Midbrain (tissue), 1 donor: Measurements from ENCODE around the gene SEPHS1.
A peak's percentile ranks its signal among the peaks of the same experiment; 100 is the strongest.

Experiments used
- DNase-seq: peaks from one replicate; lab custom pipeline; 2025; lab: John Stamatoyannopoulos, UW

Gene SEPHS1

GRCh38 chr10:13327534-13327933 lies 20.6 kb downstream of the SEPHS1 start:
- no peak for DNase-seq

GRCh38 chr10:13322615-13323148 lies 25.4 kb downstream of the SEPHS1 start:
- DNase-seq = no peak

GRCh38 chr10:13321576-13321975 lies 26.5 kb downstream of the SEPHS1 start:
- DNase-seq = no peak

- DNase-seq = no peak
Observed at GRCh38 chr10:13319166-13319565, 28.9 kb downstream of the SEPHS1 start.

GRCh38 chr10:13317474-13317873 lies 30.6 kb downstream of the SEPHS1 start:
- no peak for DNase-seq

GRCh38 chr10:13316635-13317311 lies 31.3 kb downstream of the SEPHS1 start:
- no peak for DNase-seq

GRCh38 chr10:13315361-13315760 lies 32.7 kb downstream of the SEPHS1 start:
- DNase-seq = no peak

GRCh38 chr10:13311177-13311575 lies 36.9 kb downstream of the SEPHS1 start:
- no peak for DNase-seq

GRCh38 chr10:13310518-13311176 lies 37.4 kb downstream of the SEPHS1 start:
- no peak for DNase-seq

GRCh38 chr10:13309792-13310191 lies 38.3 kb downstream of the SEPHS1 start:
- no peak for DNase-seq

GRCh38 chr10:13308096-13308495 lies 40.0 kb downstream of the SEPHS1 start:
- DNase-seq = no peak

GRCh38 chr10:13306103-13306502 lies 42.0 kb downstream of the SEPHS1 start:
- DNase-seq = no peak

GRCh38 chr10:13302821-13303555 lies 45.1 kb downstream of the SEPHS1 start:
- DNase-seq = no peak

GRCh38 chr10:13299437-13300287 lies 48.4 kb downstream of the SEPHS1 start, which contains the start of gene PHYH:
Gene PHYH, minus strand, starts transcription at chr10:13300064. Its CDS starts 22 bp downstream, at chr10:13300042.
- peak; percentile 94 for DNase-seq

GRCh38 chr10:13298748-13299436 lies 49.2 kb downstream of the SEPHS1 start:
- no peak for DNase-seq

- no peak for DNase-seq
Observed at GRCh38 chr10:13296476-13296875, 51.6 kb downstream of the SEPHS1 start.

- no peak for DNase-seq
Observed at GRCh38 chr10:13294784-13295183, 53.3 kb downstream of the SEPHS1 start.

- DNase-seq = no peak
Observed at GRCh38 chr10:13291821-13292773, 56.0 kb downstream of the SEPHS1 start.

GRCh38 chr10:13291061-13291460 lies 57.0 kb downstream of the SEPHS1 start:
- DNase-seq = no peak

- DNase-seq = no peak
Observed at GRCh38 chr10:13284050-13284449, 64.0 kb downstream of the SEPHS1 start.
